Parathyroid adenoma (tissue), 2 donors: ENCODE results near the gene ATPAF2.

Experiments
- H2AFZ ChIP-seq: fragments of 300-600 bp; sonication (generic); one replicate; pipeline ENCODE4 v1.7.0; 2017; ENCODE audit warnings: antibody characterized with exemption, mild to moderate bottlenecking
- H3K27ac ChIP-seq: fragments of 300-600 bp; sonication (generic); one replicate; pipeline ENCODE4 v1.7.0; 2017
- H3K27me3 ChIP-seq: fragments of 300-600 bp; sonication (generic); one replicate; pipeline ENCODE4 v1.7.0; 2017; ENCODE audit warnings: low read length; ENCODE audit not compliant: control insufficient read depth, insufficient read depth
- H3K36me3 ChIP-seq: fragments of 300-600 bp; sonication (generic); one replicate; pipeline ENCODE4 v1.7.0; 2017; ENCODE audit warnings: low read length; ENCODE audit not compliant: control insufficient read depth, insufficient read depth
- H3K4me1 ChIP-seq: fragments of 300-600 bp; sonication (generic); one replicate; pipeline ENCODE4 v1.7.0; 2017; ENCODE audit warnings: control low read depth
- H3K4me2 ChIP-seq: fragments of 300-600 bp; sonication (generic); one replicate; pipeline ENCODE4 v1.7.0; 2017; ENCODE audit warnings: low read length
- H3K4me3 ChIP-seq: fragments of 300-600 bp; sonication (generic); one replicate; pipeline ENCODE4 v1.7.0; 2017; ENCODE audit warnings: low read depth, low read length
- H3K79me2 ChIP-seq: fragments of 300-600 bp; sonication (generic); one replicate; pipeline ENCODE4 v1.7.0; 2017; ENCODE audit warnings: control low read depth
- H3K9ac ChIP-seq: fragments of 300-600 bp; sonication (generic); one replicate; pipeline ENCODE4 v1.7.0; 2017; ENCODE audit warnings: mild to moderate bottlenecking
- H3K9me3 ChIP-seq: fragments of 300-600 bp; sonication (generic); one replicate; pipeline ENCODE4 v1.7.0; 2017; ENCODE audit warnings: low read length; ENCODE audit not compliant: control insufficient read depth
- TF ChIP-seq, protein P1 (sequence below): fragments of 300-600 bp; sonication (generic); IDR thresholded peaks from one replicate; pipeline ENCODE4 v1.7.0; 2017; ENCODE audit warnings: antibody characterized with exemption, mild to moderate bottlenecking
- donor health status: primary hyperparathyroidism.

ATPAF2 gene

DNA sequence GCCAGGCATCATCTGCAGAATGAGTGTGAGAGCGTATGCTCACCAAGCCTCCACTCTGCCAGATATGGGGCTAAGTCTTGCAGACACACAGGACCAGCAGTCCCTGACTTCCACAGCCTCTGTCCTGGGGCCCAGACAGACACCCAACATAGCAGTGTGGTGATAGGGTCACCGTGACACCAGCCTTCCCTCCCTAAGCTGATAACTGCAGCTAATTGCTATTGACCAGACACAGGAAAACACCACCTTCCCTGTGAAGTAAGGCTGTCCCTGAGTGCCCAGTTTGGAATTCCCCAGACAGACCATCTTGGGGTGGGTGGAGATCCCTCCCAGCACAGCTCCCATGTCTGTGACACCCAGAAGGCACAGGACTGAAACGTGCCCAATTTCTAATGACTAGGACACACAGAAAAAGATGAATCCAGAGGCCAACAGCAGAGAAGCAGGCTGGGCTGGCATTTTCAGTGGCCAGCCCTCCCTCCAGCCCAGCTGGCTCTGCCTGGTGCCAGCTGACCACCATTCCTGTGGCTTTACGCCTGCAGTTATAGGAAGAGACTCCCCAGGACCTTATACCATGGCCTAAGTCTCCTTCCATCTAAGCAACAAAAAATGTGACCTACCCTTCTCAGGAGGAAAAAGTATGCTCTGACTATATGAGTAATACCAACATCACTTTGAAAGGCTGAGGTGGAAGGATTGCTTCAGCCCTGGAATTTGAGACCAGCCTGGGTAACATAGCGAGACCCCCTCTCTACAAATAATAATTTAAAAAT, 30.3 kb downstream of the ATPAF2 start:
- Histone ChIP-seq H3K79me2 (no peaks in the 10 kb centered on the region), H3K9me3 (no peaks in the 10 kb centered on the region), H3K27ac (no peak overlapping the region), H3K4me1 (peaks cover 6% of the 10 kb centered on the region), H3K27me3 (no peaks in the 10 kb centered on the region), H3K4me2 (no peak overlapping the region), H3K9ac (no peak overlapping the region), H3K36me3 (no peaks in the 10 kb centered on the region), H3K4me3 (no peak overlapping the region), H2AFZ (no peak overlapping the region)
- TF ChIP-seq, protein P1, sequence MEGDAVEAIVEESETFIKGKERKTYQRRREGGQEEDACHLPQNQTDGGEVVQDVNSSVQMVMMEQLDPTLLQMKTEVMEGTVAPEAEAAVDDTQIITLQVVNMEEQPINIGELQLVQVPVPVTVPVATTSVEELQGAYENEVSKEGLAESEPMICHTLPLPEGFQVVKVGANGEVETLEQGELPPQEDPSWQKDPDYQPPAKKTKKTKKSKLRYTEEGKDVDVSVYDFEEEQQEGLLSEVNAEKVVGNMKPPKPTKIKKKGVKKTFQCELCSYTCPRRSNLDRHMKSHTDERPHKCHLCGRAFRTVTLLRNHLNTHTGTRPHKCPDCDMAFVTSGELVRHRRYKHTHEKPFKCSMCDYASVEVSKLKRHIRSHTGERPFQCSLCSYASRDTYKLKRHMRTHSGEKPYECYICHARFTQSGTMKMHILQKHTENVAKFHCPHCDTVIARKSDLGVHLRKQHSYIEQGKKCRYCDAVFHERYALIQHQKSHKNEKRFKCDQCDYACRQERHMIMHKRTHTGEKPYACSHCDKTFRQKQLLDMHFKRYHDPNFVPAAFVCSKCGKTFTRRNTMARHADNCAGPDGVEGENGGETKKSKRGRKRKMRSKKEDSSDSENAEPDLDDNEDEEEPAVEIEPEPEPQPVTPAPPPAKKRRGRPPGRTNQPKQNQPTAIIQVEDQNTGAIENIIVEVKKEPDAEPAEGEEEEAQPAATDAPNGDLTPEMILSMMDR, result no peak

DNA sequence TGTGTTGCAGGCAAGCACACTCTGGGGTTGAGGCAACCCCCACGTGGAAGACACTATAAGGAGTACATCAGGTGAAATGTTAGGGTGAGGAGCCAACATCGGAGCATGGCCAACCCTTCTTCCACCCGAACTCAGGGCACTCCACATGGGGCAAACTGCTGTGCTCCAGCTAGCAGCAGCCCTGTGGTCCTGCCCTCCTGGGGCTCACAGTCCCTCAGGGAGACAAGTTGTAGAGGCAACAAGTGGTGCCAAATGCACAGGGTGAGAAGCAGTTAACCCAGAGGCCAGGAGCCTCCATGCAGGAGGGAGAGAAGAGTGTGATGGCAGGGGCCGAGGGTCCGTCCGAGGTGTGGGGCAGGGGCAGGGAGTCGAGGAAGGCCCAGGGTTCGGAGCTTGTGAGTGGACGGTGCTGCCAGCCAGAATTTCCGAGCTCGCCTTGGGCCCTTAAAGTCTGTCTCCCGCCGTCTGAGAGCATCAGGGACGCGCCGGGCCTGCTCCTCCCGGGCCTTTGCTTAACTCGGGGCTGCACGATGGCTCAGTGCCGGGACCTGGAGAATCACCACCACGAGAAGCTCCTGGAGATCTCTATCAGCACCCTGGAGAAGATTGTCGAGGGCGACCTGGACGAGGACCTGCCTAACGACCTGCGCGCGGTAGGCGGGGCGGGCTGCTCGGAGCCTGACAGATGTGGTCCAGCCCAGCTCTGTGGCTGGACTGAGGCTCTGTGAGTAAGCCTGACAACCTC, 32.3 kb downstream of the ATPAF2 start:
- Histone ChIP-seq H3K36me3 (no peaks in the 10 kb centered on the region), H3K79me2 (no peaks in the 10 kb centered on the region), H3K27me3 (no peaks in the 10 kb centered on the region), H3K9me3 (no peaks in the 10 kb centered on the region), H3K9ac (no peak overlapping the region), H3K4me1 (peaks cover 6% of the 10 kb centered on the region), H3K27ac (no peak overlapping the region), H3K4me2 (no peak overlapping the region), H2AFZ (no peak overlapping the region), H3K4me3 (no peak overlapping the region)
- TF ChIP-seq, protein P1, result no peak

DNA sequence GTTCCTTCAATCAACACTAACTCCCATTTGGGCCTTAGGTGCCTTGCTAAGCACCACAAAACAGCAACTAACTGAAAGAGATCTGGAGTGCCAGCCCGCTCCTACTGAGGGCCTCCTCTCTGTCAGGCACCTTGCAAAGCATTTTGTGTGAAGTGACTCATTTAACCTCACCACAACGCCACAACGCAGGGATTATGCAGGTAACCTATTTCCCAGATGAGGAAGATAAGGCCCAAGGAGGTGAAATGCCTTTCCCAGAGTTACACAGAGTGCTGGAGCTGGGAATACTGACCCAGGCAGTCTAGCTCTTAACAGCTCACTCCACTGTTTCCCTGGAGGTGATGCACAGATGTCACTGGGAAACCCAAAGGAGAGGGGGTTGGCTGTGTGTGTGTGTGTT, 33.5 kb downstream of the ATPAF2 start:
- Histone ChIP-seq H3K9me3 (no peaks in the 10 kb centered on the region), H3K79me2 (no peaks in the 10 kb centered on the region), H3K27ac (no peak overlapping the region), H3K27me3 (no peaks in the 10 kb centered on the region), H3K36me3 (no peaks in the 10 kb centered on the region), H3K4me3 (no peak overlapping the region), H3K4me1 (peaks cover 6% of the 10 kb centered on the region), H2AFZ (no peak overlapping the region), H3K9ac (no peak overlapping the region), H3K4me2 (no peak overlapping the region)
- TF ChIP-seq, protein P1, result no peak

- Histone ChIP-seq H3K4me2 (no peak overlapping the region), H3K4me3 (no peak overlapping the region), H3K9ac (no peak overlapping the region), H3K79me2 (no peaks in the 10 kb centered on the region), H3K9me3 (no peaks in the 10 kb centered on the region), H3K27me3 (no peaks in the 10 kb centered on the region), H2AFZ (no peak overlapping the region), H3K4me1 (peaks cover 5% of the 10 kb centered on the region), H3K27ac (no peak overlapping the region), H3K36me3 (no peaks in the 10 kb centered on the region)
- TF ChIP-seq, protein P1, result no peak
Measured at GRCh38 chr17:18004884-18005305, 34.1 kb downstream of the ATPAF2 start.
